SK-N-SH treated with all-trans-retinoic acid at 6 μM for 48 hours (cell line): ENCODE measurements around the gene NBPF15.
A peak's percentile ranks its signal among the peaks of the same experiment; 100 is the strongest.
"Not testable (repeated sequence)": the region's sequence is repeated elsewhere in the genome, so short reads cannot be mapped to it uniquely, and the experiment has no call there.

ENCODE experiments used
- ATAC-seq: fragments of 200-7000 bp; cut with Tn5 transposase; 3 replicates; pipeline ENCODE4 v1.9.1; 2020; ENCODE audit warnings: mild to moderate bottlenecking, moderate library complexity
- ARNTL ChIP-seq: fragments of 450-650 bp; formaldehyde crosslinking; IDR thresholded peaks from 2 replicates; pipeline ENCODE4 v1.5.0; 2020; ENCODE audit warnings: low read depth, mild to moderate bottlenecking, moderate library complexity, borderline replicate concordance
- CSDC2 ChIP-seq: fragments of 250-450 bp; sonication (Bioruptor Pico); IDR thresholded peaks from 2 replicates; pipeline ENCODE4 v1.5.0; 2020; ENCODE audit warnings: mild to moderate bottlenecking, moderate library complexity
- ESRRG ChIP-seq: fragments of 250-450 bp; sonication (Bioruptor Pico); IDR thresholded peaks from 2 replicates; pipeline ENCODE4 v1.6.1; 2021; ENCODE audit warnings: mild to moderate bottlenecking
- GLIS3 ChIP-seq: fragments of 250-450 bp; sonication (Bioruptor Pico); IDR thresholded peaks from 2 replicates; pipeline ENCODE4 v1.5.0; 2020; ENCODE audit warnings: mild to moderate bottlenecking, moderate library complexity
- RARB ChIP-seq: fragments of 250-450 bp; sonication (Bioruptor Pico); IDR thresholded peaks from 2 replicates; pipeline ENCODE4 v1.8.0; 2021; ENCODE audit warnings: mild to moderate bottlenecking, moderate library complexity
- TCF4 ChIP-seq: fragments of 250-450 bp; sonication (Bioruptor Pico); IDR thresholded peaks from 2 replicates; pipeline ENCODE4 v1.8.0; 2021; ENCODE audit warnings: mild to moderate bottlenecking, moderate library complexity, borderline replicate concordance
- TOX ChIP-seq: fragments of 250-450 bp; sonication (Bioruptor Pico); IDR thresholded peaks from 2 replicates; pipeline ENCODE4 v1.8.0; 2021; ENCODE audit warnings: mild to moderate bottlenecking, moderate library complexity, borderline replicate concordance
- ZC3H10 ChIP-seq: fragments of 250-450 bp; sonication (Bioruptor Pico); IDR thresholded peaks from 2 replicates; pipeline ENCODE4 v1.5.1; 2021; ENCODE audit warnings: mild to moderate bottlenecking, moderate library complexity
- ZFP3 ChIP-seq: fragments of 250-450 bp; sonication (Bioruptor Pico); IDR thresholded peaks from 2 replicates; pipeline ENCODE4 v1.5.0; 2020; ENCODE audit warnings: mild to moderate bottlenecking, moderate library complexity
- ZFP30 ChIP-seq: fragments of 450-650 bp; formaldehyde crosslinking; IDR thresholded peaks from 2 replicates; pipeline ENCODE4 v1.5.0; 2022; ENCODE audit warnings: mild to moderate bottlenecking, moderate library complexity
- ZNF565 ChIP-seq: fragments of 450-650 bp; formaldehyde crosslinking; conservative IDR thresholded peaks from 2 replicates; pipeline ENCODE4 v1.5.0; 2020; ENCODE audit warnings: low read depth, mild to moderate bottlenecking, moderate library complexity
- ZNF70 ChIP-seq: fragments of 450-650 bp; formaldehyde crosslinking; IDR thresholded peaks from 2 replicates; pipeline ENCODE4 v1.5.0; 2020; ENCODE audit warnings: mild to moderate bottlenecking, moderate library complexity
- ZNF8 ChIP-seq: fragments of 450-650 bp; formaldehyde crosslinking; IDR thresholded peaks from 2 replicates; pipeline ENCODE4 v1.5.0; 2020; ENCODE audit warnings: mild to moderate bottlenecking, moderate library complexity
- TF ChIP-seq, protein P1 (sequence below): fragments of 250-450 bp; sonication (Bioruptor Pico); IDR thresholded peaks from 2 replicates; pipeline ENCODE4 v1.5.1; 2021; ENCODE audit warnings: mild to moderate bottlenecking, moderate library complexity
- TF ChIP-seq, protein P2 (sequence below): fragments of 250-450 bp; sonication (Bioruptor Pico); IDR thresholded peaks from 2 replicates; pipeline ENCODE4 v1.8.0; 2021; ENCODE audit warnings: low read depth, mild to moderate bottlenecking, moderate library complexity, borderline replicate concordance
- TF ChIP-seq, protein P3 (sequence below): fragments of 250-450 bp; sonication (Bioruptor Pico); IDR thresholded peaks from 2 replicates; pipeline ENCODE4 v1.5.0; 2020; ENCODE audit warnings: mild to moderate bottlenecking, moderate library complexity
- TF ChIP-seq, protein P4 (sequence below): fragments of 250-450 bp; sonication (Bioruptor Pico); IDR thresholded peaks from 2 replicates; pipeline ENCODE4 v1.8.0; 2020; ENCODE audit warnings: mild to moderate bottlenecking, moderate library complexity, borderline replicate concordance
- TF ChIP-seq, protein P5 (sequence below): fragments of 250-450 bp; sonication (Bioruptor Pico); IDR thresholded peaks from 2 replicates; pipeline ENCODE4 v1.5.1; 2020; ENCODE audit warnings: low read depth, mild to moderate bottlenecking, moderate library complexity

NBPF15 gene

DNA sequence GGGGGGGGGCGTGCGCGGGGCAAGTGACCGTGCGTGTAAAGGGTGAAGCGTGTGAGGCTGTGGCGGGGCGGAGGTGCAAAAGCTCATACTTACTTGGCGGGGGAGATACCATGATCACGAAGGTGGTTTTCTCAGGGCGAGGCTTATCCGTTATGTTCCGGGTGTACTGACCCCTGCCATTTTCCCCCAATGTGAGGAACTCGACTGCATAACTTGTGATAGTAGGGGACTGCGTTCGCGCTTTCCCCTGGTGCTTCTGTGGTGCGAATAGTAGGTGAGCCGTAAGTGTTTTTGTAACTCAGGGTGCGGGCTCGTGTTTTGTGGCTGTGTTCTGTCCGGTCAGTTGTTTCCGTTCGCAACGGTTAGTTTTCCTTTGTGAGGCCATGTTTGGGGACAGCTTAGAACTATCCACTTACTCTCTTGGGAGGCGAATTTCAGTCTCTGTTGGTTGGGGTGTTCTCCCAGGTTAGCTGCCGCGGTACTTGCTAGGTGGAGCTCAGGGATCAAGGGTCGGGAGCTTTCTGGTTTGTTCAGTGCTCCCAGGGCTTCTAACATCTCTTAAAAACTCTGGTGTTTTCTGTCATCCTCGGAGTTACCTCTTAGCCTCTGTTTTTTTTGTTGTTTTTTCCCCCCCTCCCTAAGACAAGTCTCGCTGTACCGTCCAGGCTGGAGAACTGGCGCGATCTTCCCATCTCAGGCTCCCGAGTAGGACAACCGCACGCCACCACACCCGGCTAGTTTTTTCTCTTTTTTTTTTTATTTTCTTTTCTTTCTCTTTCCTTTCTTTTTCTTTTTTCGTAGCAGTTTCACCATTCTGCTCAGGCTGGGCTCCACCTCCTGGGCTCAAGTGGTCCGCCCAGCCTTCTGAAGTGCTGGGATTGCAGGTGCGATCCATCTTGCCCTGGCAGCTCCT lies 48.7 kb downstream of the NBPF15 start:
- ATAC-seq, result peak; percentile 96
- TF ChIP-seq, protein P1, sequence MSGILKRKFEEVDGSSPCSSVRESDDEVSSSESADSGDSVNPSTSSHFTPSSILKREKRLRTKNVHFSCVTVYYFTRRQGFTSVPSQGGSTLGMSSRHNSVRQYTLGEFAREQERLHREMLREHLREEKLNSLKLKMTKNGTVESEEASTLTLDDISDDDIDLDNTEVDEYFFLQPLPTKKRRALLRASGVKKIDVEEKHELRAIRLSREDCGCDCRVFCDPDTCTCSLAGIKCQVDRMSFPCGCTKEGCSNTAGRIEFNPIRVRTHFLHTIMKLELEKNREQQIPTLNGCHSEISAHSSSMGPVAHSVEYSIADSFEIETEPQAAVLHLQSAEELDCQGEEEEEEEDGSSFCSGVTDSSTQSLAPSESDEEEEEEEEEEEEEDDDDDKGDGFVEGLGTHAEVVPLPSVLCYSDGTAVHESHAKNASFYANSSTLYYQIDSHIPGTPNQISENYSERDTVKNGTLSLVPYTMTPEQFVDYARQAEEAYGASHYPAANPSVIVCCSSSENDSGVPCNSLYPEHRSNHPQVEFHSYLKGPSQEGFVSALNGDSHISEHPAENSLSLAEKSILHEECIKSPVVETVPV, result peak; percentile 100
- TF ChIP-seq TCF4 (CRISPR knock-in tag) (peak; percentile 84), ZFP30 (peak; percentile 87), ZNF8 (CRISPR knock-in tag) (peak; percentile 88), GLIS3 (CRISPR knock-in tag) (peak; percentile 100), ZNF565 (CRISPR knock-in tag) (peak; percentile 96), TOX (CRISPR knock-in tag) (peak; percentile 100), RARB (CRISPR knock-in tag) (peak; percentile 100), ESRRG (CRISPR knock-in tag) (peak; percentile 100), ZFP3 (CRISPR knock-in tag) (peak; percentile 87), ZC3H10 (CRISPR knock-in tag) (peak; percentile 100), ZNF70 (peak; percentile 58; the same call in 1 of the 2 replicates), ARNTL (CRISPR knock-in tag) (peak; percentile 95), CSDC2 (CRISPR knock-in tag) (peak; percentile 97)
- TF ChIP-seq, protein P2, sequence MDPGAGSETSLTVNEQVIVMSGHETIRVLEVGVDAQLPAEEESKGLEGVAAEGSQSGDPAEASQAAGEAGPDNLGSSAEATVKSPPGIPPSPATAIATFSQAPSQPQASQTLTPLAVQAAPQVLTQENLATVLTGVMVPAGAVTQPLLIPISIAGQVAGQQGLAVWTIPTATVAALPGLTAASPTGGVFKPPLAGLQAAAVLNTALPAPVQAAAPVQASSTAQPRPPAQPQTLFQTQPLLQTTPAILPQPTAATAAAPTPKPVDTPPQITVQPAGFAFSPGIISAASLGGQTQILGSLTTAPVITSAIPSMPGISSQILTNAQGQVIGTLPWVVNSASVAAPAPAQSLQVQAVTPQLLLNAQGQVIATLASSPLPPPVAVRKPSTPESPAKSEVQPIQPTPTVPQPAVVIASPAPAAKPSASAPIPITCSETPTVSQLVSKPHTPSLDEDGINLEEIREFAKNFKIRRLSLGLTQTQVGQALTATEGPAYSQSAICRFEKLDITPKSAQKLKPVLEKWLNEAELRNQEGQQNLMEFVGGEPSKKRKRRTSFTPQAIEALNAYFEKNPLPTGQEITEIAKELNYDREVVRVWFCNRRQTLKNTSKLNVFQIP (CRISPR knock-in tag), result peak; percentile 100
- TF ChIP-seq, protein P3, sequence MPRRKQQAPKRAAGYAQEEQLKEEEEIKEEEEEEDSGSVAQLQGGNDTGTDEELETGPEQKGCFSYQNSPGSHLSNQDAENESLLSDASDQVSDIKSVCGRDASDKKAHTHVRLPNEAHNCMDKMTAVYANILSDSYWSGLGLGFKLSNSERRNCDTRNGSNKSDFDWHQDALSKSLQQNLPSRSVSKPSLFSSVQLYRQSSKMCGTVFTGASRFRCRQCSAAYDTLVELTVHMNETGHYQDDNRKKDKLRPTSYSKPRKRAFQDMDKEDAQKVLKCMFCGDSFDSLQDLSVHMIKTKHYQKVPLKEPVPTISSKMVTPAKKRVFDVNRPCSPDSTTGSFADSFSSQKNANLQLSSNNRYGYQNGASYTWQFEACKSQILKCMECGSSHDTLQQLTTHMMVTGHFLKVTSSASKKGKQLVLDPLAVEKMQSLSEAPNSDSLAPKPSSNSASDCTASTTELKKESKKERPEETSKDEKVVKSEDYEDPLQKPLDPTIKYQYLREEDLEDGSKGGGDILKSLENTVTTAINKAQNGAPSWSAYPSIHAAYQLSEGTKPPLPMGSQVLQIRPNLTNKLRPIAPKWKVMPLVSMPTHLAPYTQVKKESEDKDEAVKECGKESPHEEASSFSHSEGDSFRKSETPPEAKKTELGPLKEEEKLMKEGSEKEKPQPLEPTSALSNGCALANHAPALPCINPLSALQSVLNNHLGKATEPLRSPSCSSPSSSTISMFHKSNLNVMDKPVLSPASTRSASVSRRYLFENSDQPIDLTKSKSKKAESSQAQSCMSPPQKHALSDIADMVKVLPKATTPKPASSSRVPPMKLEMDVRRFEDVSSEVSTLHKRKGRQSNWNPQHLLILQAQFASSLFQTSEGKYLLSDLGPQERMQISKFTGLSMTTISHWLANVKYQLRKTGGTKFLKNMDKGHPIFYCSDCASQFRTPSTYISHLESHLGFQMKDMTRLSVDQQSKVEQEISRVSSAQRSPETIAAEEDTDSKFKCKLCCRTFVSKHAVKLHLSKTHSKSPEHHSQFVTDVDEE (CRISPR knock-in tag), result peak; percentile 86
- TF ChIP-seq, protein P4, sequence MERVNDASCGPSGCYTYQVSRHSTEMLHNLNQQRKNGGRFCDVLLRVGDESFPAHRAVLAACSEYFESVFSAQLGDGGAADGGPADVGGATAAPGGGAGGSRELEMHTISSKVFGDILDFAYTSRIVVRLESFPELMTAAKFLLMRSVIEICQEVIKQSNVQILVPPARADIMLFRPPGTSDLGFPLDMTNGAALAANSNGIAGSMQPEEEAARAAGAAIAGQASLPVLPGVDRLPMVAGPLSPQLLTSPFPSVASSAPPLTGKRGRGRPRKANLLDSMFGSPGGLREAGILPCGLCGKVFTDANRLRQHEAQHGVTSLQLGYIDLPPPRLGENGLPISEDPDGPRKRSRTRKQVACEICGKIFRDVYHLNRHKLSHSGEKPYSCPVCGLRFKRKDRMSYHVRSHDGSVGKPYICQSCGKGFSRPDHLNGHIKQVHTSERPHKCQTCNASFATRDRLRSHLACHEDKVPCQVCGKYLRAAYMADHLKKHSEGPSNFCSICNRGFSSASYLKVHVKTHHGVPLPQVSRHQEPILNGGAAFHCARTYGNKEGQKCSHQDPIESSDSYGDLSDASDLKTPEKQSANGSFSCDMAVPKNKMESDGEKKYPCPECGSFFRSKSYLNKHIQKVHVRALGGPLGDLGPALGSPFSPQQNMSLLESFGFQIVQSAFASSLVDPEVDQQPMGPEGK (CRISPR knock-in tag), result peak; percentile 100
- TF ChIP-seq, protein P5, sequence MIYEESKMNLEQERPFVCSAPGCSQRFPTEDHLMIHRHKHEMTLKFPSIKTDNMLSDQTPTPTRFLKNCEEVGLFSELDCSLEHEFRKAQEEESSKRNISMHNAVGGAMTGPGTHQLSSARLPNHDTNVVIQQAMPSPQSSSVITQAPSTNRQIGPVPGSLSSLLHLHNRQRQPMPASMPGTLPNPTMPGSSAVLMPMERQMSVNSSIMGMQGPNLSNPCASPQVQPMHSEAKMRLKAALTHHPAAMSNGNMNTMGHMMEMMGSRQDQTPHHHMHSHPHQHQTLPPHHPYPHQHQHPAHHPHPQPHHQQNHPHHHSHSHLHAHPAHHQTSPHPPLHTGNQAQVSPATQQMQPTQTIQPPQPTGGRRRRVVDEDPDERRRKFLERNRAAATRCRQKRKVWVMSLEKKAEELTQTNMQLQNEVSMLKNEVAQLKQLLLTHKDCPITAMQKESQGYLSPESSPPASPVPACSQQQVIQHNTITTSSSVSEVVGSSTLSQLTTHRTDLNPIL (CRISPR knock-in tag), result peak; percentile 100

DNA sequence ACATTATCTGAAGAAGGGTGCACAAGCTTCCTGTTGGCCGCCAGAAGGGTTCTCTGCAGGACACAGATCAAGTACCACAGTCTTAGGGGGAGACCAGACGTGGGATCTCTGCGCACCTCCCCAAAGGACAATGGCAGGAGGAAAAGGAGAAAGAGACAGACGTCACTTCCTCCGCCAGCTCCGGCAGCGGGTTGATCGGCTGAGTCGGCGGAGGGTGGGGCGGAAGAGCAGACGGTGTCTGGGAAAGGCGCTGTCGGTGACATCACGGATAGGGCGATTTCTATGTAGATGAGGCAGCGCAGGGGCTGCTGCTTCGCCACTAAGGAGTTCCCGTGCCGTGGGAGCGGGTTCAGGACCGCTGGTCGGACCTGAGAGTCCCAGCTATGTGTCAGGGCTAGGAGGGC lies 49.4 kb downstream of the NBPF15 start:
- TF ChIP-seq ZC3H10 (CRISPR knock-in tag) (0 out of 2 replicates have a peak, but pooled peaks have one; percentile 19), ZNF8 (CRISPR knock-in tag) (peak; percentile 29; the same call in 1 of the 2 replicates)
- peak; percentile 62 for ATAC-seq

DNA sequence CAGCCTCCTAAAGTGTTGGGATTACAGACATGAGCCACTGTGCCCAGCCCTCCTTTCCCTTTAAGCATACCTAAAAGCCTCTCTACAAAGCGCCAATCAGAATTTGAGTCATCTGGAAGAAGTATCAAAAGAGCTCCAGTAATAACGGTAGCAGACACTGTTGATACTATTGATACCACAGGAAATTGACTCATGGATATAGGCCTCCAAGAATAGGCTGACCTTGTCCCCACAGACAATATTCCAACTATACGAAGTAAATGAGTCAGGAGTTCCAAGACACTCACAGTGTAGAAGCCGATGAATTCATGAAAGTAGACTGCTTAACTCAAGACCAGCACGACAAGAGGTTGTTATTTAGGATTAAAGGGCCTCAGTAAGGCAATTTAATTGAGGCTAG lies 58.7 kb downstream of the NBPF15 start:
- ATAC-seq, result not testable (repeated sequence)

DNA sequence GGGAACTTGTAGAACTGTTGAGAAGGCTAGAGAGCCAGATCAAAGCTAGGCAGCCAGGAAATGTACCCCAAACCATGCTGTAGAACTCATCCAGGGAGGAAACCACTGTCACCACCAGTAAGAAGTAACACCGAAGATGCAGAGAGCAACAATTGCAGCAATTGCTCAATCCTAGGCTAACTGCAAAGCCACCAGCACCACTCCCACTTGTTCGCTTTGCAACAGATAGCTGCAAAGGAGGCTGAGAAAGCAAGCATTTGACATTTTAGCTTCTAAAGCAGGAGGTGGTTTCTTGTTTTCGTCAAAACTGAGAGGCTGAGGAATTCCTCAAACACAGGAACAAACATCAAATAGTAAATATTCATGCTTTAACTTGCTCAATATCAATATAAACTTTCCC lies 89.8 kb downstream of the NBPF15 start:
- ATAC-seq, result not testable (repeated sequence)
